SK-N-MC (cell line): Measurements from ENCODE around the gene RIC8A.

Experiments
- EZH2 ChIP-seq: fragments of 200-600 bp; sonication (generic); IDR thresholded peaks from one replicate; pipeline ENCODE4 v1.6.1; 2017; ENCODE audit warnings: antibody characterized with exemption
- POLR2AphosphoS5 ChIP-seq: IDR thresholded peaks from 2 replicates; pipeline ENCODE4 v1.6.1; 2012; ENCODE audit warnings: mild to moderate bottlenecking, low read depth, low read length, borderline replicate concordance

- TF ChIP-seq EZH2 (no peak), POLR2AphosphoS5 (no peak)
Observed at GRCh38 chr11:255176-255575, 47.7 kb downstream of the RIC8A start.
